ENCODE measurements around the gene VWA3A.
"Not testable (repeated sequence)": the region's sequence is repeated elsewhere in the genome, so short reads cannot be mapped to it uniquely, and the experiment has no call there.

- not testable (repeated sequence) for TF ChIP-seq CTCF, POLR2A, POLR2AphosphoS5 (IDR thresholded peaks at IDR 0.05)
Observed at GRCh38 chr16:22043882-22044281, 48.5 kb upstream of the VWA3A start.

Measured in breast epithelium (tissue), 3 donors.